NOMO-1 (cell line): Measurements from ENCODE around the gene ANKRD33B.

Experiments
- DNase-seq, 2 experiments: peaks; one replicate each; lab custom pipeline; 2025; ENCODE audit not compliant: unreplicated experiment in 2 of 2; lab: John Stamatoyannopoulos, UW

The ANKRD33B gene

DNA sequence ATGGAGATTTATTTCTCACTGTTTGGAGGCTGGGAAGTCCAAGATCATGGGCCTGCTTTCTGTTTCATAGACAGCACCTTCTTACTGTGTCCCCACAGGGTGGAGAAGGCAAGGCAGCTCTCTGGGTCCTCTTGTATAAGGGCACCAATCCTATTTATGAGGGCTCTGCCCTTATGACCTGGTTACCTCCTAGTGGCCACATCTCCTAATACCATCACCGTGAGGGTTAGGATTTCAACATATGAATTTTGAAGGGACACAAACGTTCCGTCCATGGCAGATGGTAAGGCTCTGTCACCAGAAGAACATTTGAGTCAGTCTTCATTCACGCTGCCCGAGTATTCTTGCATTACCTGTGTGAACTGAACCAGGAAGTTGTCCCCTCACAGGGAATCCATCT lies 48.4 kb downstream of the ANKRD33B start:
- DNase-seq = no peak

- DNase-seq = no peak
Observed at GRCh38 chr5:10615693-10616092, 51.8 kb downstream of the ANKRD33B start.

DNA sequence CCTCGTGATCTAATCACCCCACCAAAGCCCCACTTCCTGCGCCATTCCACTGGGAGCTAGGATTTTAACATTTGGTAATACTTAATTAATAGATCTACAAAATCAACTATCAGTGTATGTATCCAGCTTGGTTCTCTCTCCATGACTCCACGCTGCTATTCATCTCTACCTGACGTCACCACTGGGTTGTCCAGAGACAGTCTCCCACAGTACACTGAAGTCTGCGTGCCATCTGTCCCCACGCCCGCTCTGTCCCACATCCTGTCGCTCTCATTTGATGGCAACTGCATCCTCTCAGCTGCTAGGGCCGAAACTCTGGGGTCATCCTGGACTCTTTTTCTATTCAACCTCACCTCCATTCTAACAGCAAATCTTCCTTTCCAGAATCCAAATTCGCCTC lies 53.2 kb downstream of the ANKRD33B start:
- no peak for DNase-seq

DNA sequence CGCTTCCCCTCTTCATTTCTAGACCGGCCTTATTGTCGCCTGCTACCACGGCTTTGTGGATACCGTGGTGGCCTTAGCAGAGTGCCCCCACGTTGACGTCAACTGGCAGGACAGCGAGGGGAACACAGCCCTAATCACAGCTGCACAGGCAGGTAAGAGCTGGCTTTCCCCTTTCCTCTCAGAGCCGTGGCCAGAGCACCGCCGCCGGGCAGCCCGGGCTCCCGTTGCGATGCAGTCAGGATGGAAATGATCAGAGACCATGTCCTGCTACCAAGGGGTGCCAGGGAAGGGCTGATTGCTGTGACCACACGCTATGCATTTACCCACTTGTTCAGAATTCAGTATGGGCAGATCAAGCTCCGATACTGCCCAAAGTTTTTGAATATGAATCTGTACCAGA lies 54.4 kb downstream of the ANKRD33B start:
- DNase-seq = no peak

GRCh38 chr5:10619649-10620048 lies 55.8 kb downstream of the ANKRD33B start:
- DNase-seq = no peak

GRCh38 chr5:10620346-10620745 lies 56.5 kb downstream of the ANKRD33B start:
- DNase-seq = no peak

- peak; percentile 88 to 100 for DNase-seq
Observed at GRCh38 chr5:10621832-10622231, 58.0 kb downstream of the ANKRD33B start.

- DNase-seq = no peak
Observed at GRCh38 chr5:10622810-10623209, 58.9 kb downstream of the ANKRD33B start.

GRCh38 chr5:10623305-10623910 lies 59.5 kb downstream of the ANKRD33B start:
- DNase-seq = no peak

- DNase-seq = no peak
Observed at GRCh38 chr5:10624206-10624605, 60.3 kb downstream of the ANKRD33B start.

GRCh38 chr5:10624679-10625078 lies 60.8 kb downstream of the ANKRD33B start:
- DNase-seq = no peak

DNA sequence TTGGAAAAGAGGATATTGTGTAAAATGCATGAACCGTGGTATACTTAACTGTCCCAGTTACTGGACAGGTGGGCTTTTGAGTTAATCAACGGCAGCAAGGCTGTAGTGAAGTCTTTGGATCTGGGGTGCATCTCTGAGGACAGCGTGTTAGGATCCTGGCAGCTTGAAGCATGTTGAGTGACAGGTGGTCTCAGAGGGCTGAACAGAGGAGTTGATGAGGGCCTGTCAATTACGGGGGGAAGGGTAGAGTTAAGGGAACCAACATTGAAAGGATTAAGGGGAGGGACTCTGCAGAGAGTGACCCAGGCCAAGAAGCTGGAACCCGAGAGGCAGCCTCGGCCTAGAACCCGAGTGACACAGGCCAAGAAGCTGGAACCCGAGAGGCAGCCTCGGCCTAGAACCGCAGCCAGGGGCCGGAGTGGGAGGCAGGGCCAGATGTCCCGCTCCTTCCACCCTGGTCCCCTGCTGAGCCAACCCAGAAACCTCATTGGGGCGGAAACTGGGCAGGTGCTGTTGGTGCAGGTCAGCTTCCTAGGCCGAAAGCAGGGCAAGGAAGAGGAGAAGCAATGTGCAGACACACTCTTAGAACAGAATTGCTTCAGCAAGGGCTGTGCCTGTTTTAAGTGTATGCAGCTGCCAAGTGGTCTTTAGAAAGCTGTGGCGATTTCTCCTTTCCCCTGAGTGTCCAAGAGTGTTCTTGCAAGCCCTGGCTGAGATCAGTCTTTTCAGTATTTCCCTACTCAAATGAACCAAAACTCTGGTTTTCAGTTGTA lies 62.0 kb downstream of the ANKRD33B start:
- no peak for DNase-seq

DNA sequence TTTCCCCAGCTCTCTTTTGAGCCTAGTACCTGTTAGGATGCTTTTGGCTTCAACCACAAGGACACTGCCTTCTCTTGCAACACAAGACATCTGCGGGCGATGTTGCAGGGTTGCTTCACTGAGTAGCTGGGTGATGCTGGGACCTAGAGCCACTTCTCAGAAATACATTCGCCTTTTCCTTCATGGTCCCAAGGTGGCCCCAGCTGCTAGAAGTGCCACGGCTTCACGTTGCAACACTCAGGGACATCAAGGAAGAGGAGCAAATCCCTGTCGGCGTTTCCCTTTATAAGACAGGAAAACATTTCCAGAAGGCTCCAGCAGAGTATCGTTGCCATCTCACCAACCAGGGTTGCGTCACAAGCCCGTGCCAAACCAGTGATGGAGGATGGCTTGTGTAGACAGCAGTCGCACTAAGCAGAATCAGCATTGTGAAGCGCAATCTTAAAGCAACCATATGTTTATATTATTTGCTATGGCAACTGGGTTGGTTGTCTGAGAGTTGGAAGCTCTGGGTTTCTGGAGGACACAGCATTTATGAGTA lies 62.7 kb downstream of the ANKRD33B start:
- DNase-seq = peak; percentile 94 to 99

DNA sequence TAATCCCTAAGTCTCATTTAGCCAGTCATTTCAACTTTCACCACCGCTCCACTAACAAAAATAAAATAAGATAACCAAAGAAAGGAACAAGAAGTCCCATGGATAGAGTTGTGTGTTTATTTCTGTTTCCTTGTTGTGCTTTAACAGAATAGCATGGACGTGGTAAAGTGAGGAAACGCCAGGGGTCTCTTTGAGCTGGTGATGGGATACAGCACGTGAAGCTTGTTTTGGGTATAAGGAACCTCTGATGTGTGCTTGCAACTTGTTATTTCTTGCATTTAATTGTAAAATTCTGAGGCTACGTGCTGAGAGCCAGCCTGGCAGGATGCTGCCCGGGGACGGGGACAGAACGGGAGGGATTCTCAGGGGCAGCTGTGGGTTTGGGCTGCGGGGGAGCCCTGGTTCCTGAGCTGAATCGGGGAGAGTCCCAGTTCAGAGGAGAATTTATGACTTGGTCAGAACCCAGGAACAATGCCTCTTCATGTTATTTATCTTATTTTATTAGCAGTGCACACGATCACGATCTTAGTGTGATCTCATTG lies 63.4 kb downstream of the ANKRD33B start:
- no peak for DNase-seq

DNA sequence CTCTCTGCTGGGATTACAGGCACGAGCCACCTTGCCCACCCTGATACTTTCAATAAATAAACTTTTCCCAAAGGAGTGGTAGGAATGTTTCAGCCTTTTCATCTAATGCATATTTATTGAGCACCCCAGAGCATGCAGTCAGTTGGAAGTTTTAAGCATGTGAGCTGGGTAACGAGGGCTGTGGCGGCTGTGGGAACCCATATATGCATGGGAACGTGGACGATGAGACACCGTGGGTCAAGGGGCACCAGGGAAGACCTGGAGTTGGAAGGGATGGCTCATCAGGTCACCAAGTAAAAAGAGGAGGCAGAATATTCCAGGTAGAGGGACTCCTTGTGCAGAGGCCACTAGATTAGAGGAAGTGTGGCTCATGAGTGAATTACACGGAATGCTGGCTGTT lies 64.7 kb downstream of the ANKRD33B start:
- DNase-seq = no peak

DNA sequence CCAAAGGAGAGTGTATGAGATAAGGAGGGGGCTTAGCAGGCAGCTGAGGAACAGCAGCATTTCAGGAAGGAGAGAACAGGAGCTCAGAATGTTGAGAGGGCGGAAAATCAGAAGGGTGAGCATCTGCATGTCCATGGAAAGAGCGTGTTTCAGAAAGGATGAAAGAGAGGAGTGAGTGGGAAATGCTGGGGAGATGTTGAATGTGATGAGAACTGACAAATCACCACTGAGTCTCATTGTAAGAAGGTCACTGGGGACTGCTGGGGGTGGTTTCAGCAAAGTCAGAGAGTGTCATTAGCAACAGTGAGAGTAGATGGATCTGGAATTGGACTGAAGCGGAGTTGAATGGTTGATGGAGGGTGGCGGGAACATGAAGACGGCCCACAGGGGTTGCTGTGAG lies 65.8 kb downstream of the ANKRD33B start:
- no peak for DNase-seq

- no peak for DNase-seq
Observed at GRCh38 chr5:10630126-10630525, 66.3 kb downstream of the ANKRD33B start.

- peak in 1 of 2 experiments; percentile 24 for DNase-seq
Observed at GRCh38 chr5:10630744-10631143, 66.9 kb downstream of the ANKRD33B start.

DNA sequence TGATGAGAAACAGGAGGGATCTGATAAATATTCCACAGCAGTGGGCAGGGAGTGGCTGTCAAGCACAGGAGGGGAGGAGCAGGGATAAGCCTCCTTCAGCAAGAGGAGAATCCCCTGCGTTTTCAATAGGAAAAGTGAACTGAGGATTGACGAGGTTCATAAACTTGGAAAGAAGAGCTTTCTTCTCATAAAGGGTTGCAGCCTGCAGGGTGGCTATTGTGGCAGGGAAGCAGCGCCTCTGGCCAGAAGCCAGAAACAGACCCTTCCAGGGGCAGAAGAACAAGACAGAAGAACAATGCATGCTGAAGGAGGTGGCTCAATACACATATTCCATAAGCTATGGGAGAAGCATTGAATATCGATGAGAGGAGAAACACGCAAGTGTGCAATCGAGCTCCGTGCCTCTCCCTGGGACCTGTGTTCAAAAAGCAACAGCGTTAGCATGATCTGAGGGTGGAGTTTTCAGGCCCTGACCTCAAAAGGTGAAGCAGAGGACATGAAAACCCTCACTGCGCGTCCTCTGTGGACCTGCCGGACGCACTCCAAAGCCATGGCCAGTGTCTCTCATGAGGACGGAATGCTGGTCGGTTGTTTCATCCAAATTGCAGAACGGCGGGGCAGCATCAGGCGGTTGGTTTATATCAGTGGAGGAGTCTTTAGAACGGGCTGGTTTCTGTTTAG lies 67.6 kb downstream of the ANKRD33B start:
- peak in 1 of 2 experiments; percentile 81 for DNase-seq

GRCh38 chr5:10632110-10632761 lies 68.4 kb downstream of the ANKRD33B start:
- peak; percentile 94 to 98 for DNase-seq
